Heart right ventricle (tissue), 16 donors: ENCODE data around the gene ANAPC5. TPM values are rescaled to one million over a fixed set of nuclear protein-coding genes. Genes with fewer than 3 reads are reported as not detected.

ENCODE experiments used
- ATAC-seq, 8 donors: fragments of 200-7000 bp; cut with Tn5 transposase; one replicate each; pipeline ENCODE4 v1.9.1; 2020; ENCODE audit warnings: mild to moderate bottlenecking in 8 of 8, moderate library complexity in 8 of 8, moderate number of reproducible peaks in 1 of 8
- DNase-seq, 2 donors: peaks; one replicate each; pipeline ENCODE4 v3.0.0-alpha.2; 2020
- H3K27ac ChIP-seq, 10 donors: fragments of 200-600 bp; sonication (generic) in 2 of 10; one replicate each; pipeline versions ENCODE4 v1.5.0 to v1.8.0; 2020 to 2022; ENCODE audit warnings: mild to moderate bottlenecking in 3 of 10
- H3K27me3 ChIP-seq, 7 donors: fragments of 200-600 bp; one replicate each; pipeline ENCODE4 v1.8.0; 2021 to 2022; ENCODE audit warnings: mild to moderate bottlenecking in 2 of 7
- H3K36me3 ChIP-seq, 9 donors: fragments of 200-600 bp; sonication (generic) in 1 of 9; one replicate each; pipeline versions ENCODE4 v1.5.0 to v1.8.0; 2020 to 2022; ENCODE audit warnings: mild to moderate bottlenecking in 2 of 9
- H3K4me1 ChIP-seq, 9 donors: fragments of 200-600 bp; sonication (generic) in 1 of 9; one replicate each; pipeline versions ENCODE4 v1.5.0 to v1.8.0; 2020 to 2022; ENCODE audit warnings: mild to moderate bottlenecking in 4 of 9
- H3K4me3 ChIP-seq, 10 donors: fragments of 200-600 bp; sonication (generic) in 2 of 10; one replicate each; pipeline versions ENCODE4 v1.5.0 to v1.8.0; 2020 to 2022; ENCODE audit warnings: mild to moderate bottlenecking in 7 of 10, moderate library complexity in 2 of 10
- H3K9me3 ChIP-seq, 11 donors: fragments of 200-600 bp in 10 of 11; sonication (generic) in 2 of 11; one replicate each; pipeline versions ENCODE4 v1.5.0 to v1.8.0; 2013 to 2022; ENCODE audit warnings: mild to moderate bottlenecking in 2 of 11, control low read depth in 1 of 11, moderate library complexity in 1 of 11
- WGBS, 2 donors: extraction: QIAGEN DNeasy Blood & Tissue Kit; methylation state at CpG; one replicate each; pipeline ENCODE4 v1.1.7; 2013; ENCODE audit warnings: inconsistent platforms in 1 of 2; 5-methylcytosine and 5-hydroxymethylcytosine counted together
- intact Hi-C, 10 donors: fragments of 100-400 bp; cut with DNase I; formaldehyde crosslinking; loops; one replicate each; pipeline versions ENCODE4 v1.11.1 to v1.14.2; 2022
- polyA plus RNA-seq, 2 donors: library from polyadenylated mRNA; stranded (reverse); fragments of 200-250 nt; gene quantifications; one replicate each; pipeline ENCODE4 v1.2.3, GENCODE V29; 2013
- total RNA-seq, 10 donors: library from RNA; stranded (reverse); fragmentation: NEBNext Ultra II Directional in 3 of 10; extraction: Animal tissue kit (Norgen Biotek cat#: 25700) in 3 of 10; gene quantifications; one replicate each; pipeline versions ENCODE4 v1.2.1 to v1.2.4, GENCODE V29; 2021 to 2023
- TF ChIP-seq, protein P1 (sequence below), 9 donors: fragments of 200-600 bp; sonication (generic) in 2 of 9; IDR thresholded peaks; one replicate each; pipeline versions ENCODE4 v1.5.0 to v1.8.0; 2021 to 2022; ENCODE audit warnings: antibody characterized with exemption in 9 of 9, mild to moderate bottlenecking in 5 of 9, moderate library complexity in 1 of 9
- donor health status: Arrhythmogenic right ventricular cardiomyopathy.
- donor health status: ischemic (EF 13 %, LVEDD 7.1; RV severe dilation, severe dysfunction).
- donor health status: healthy with polysubstance abuse.
- donor health status: DM: no; HTN: yes; CAD: no.
- donor health status: DM: no; HTN: no; CAD: no.
- donor health status: ischemic (EF 25% LVEDD 6.9; RV normal size, moderate dysfunction).
- donor health status: ischemic (EF 25% LVEDD 5.7; RV mildly dilated, moderate dysfunction).
- donor health status: healthy.
- donor health status: DM: yes; HTN: yes; CAD: no.
- donor health status: Ischemic cardiomyopathy.
- donor health status: ischemic (EF 35%, LVEDD 5.7; RV mildly dilated, moderate dysfunction).
- donor health status: nonischemic (EF 11% LVEDD 7.7; RV severe dilation, severe dysfunction).
- donor health status: DM: yes; HTN: yes; CAD: no.
- donor health status: PGD.
- donor health status: ischemic (EF 29% LVEDD 5.4; RV normal size, mild dysfunction).
- donor health status: nonischemic (EF 23%, LVEDD 6.1; RV moderate dilation, normal function).

Gene ANAPC5
- total and polyA plus RNA-seq, 12 donors, result 50.2 to 82.4 (median 57.0) TPM

DNA sequence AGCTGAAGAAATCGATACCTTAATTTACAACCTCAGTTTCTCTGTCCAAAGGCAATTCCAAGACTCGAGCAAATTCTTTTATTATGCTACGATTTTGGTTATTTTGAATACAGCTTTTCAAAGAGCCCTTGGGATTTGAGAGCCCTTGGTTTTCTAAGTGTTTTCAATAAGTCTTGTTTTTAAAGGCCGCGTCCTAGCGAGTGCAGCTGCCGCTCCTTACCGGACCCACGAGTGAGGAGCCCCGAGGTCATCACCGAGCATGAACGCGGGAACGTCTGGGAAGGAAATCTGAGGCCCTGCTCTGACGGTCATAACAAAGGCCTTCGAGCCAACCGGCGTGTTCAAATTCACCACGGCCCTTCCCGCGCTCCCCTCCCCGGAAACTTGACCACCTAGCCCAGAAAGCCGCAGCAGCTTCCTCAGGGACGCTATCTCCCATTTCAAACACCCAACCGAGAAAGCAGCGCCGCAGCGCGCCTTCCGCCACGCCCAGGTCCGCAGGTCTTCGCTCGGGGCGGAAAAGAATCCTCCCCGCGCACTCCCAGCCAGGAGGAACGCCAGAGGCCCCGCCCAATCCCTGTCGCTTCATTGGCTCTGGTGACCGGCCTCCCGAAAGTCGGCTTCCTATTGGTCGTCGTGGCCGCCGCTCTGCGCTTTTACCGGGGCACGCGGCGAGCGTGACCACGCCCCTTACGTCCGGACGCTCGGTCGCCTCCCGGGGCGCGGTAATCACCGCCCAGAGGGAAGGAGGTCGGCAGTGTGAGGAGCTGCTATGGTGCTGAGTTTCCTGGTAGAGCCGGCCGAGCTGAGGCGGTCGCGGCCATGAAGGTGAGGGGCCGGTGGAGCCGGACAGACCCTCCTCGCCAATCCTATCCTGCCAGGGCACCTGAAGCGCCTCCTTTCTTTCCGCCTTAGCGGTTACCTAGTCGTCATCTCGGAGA lies 47.5 kb upstream of the ANAPC5 start, which contains the start of gene RNF34:
Gene RNF34, plus strand, starts transcription at position 728 of the 941 bp plus-strand sequence. Its CDS starts 95 bp downstream, at position 823.
- TF ChIP-seq, protein P1, sequence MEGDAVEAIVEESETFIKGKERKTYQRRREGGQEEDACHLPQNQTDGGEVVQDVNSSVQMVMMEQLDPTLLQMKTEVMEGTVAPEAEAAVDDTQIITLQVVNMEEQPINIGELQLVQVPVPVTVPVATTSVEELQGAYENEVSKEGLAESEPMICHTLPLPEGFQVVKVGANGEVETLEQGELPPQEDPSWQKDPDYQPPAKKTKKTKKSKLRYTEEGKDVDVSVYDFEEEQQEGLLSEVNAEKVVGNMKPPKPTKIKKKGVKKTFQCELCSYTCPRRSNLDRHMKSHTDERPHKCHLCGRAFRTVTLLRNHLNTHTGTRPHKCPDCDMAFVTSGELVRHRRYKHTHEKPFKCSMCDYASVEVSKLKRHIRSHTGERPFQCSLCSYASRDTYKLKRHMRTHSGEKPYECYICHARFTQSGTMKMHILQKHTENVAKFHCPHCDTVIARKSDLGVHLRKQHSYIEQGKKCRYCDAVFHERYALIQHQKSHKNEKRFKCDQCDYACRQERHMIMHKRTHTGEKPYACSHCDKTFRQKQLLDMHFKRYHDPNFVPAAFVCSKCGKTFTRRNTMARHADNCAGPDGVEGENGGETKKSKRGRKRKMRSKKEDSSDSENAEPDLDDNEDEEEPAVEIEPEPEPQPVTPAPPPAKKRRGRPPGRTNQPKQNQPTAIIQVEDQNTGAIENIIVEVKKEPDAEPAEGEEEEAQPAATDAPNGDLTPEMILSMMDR (IDR thresholded peaks at IDR 0.05), result peak in 2 of 9 donors; percentile 25 to 41
- no peaks in the 10 kb centered on the region for H3K27me3 ChIP-seq
- H3K9me3 ChIP-seq, result no peaks in the 10 kb centered on the region
- H3K4me1 ChIP-seq, result peaks cover 5 to 37% (median 25%) of the 10 kb centered on the region in 9 donors
- ATAC-seq (peak; percentile 99 to 100 (median 100)), DNase-seq (peak; percentile 99)
- intact Hi-C loops, result loop anchor here in 6 of 10 donors (2.0 to 5.0 kb wide), 2 partner anchors 47 kb away; partner anchors contain the start of gene ANAPC5 (in 6 of the 6)
- peaks cover 0 to 14% (median 0%) of the 10 kb centered on the region in 9 donors for H3K36me3 ChIP-seq
- peak within 1 kb of the TSS; percentile 81 to 99 (median 94) for H3K4me3 ChIP-seq
- H3K27ac ChIP-seq, result peak within 1 kb of the TSS; percentile 68 to 96 (median 92)
- 0% methylated on average over 73 to 77 of the region's 77 CpGs for WGBS, 2 donors

DNA sequence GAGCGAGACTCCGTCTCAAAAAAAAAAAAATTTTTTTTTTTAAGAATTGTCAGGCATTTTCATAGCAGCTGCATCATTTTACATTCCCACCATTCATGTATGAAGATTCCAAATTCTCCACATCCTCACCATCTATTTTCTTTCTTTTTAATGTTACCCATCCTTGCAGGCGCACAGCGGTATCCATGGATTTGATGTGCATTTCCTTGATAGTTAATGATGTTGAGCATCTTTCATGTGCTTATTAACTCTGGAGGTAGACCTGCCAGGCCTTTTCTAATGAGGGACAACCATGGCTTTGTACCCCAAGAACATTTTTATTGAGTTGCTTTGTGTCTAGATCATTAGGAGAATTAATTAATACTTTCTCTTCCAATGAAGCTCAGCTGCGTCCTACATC lies 46.1 kb upstream of the ANAPC5 start:
- intact Hi-C loops, result loop anchor here in 2 of 10 donors (2.0 to 5.0 kb wide), 2 partner anchors 46 kb away; partner anchors contain the start of gene ANAPC5 (in 2 of the 2)
- no peak overlapping the region for H3K4me3 ChIP-seq
- DNase-seq (no peak), ATAC-seq (no peak)
- no peak overlapping the region for H3K27ac ChIP-seq
- peaks cover 0 to under 1% (median 0%) of the 10 kb centered on the region in 9 donors for H3K36me3 ChIP-seq
- TF ChIP-seq, protein P1 (IDR thresholded peaks at IDR 0.05), result no peak
- no peaks in the 10 kb centered on the region for H3K9me3 ChIP-seq
- H3K27me3 ChIP-seq, result no peaks in the 10 kb centered on the region
- WGBS, 2 donors, result 99% methylated on average over 5 of the region's 5 CpGs
- H3K4me1 ChIP-seq, result peaks cover 5 to 35% (median 25%) of the 10 kb centered on the region in 9 donors

DNA sequence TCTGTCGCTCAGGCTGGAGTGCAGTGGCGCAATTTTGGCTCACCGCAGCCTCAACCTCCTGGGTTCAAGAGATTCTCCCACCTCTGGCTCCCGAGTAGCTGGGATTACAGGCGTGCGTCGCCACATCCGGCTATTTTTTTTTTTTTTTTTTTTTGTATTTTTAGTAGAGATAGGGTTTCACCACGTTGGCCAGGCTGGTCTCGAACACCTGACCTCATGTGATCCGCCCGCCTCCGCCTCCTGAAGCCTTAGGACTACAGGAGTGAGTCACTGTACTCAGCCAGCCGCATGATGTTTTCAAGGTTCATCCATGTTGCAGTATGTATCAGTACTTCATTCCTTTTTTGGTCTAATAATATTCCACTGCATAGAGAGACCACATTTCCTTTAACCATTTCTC lies 45.3 kb upstream of the ANAPC5 start:
- intact Hi-C loops, result loop anchor here in 1 of 10 donors (5.0 kb wide), 1 partner anchor 45 kb away; the partner anchor contains the start of gene ANAPC5
- 94 to 95% methylated on average over 14 of the region's 14 CpGs for whole genome bisulfite sequencing, 2 donors

DNA sequence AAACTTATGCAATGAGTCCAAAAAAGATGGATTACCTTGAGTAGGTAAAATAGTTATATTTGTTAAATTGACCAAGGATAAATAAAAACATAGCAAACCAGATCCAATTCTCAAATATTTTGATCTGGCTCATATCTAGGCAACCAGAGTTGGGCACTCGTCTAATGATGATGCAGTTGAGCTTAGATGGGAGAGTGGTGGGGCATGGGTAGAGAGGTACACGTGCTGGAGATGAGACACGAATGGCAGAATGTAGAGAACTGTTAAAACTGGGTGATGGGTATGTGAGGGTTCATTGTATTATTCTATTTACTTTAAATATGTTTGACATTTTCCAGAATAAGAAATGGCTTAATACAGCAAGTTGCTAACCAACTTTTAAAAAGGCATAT lies 40.1 kb upstream of the ANAPC5 start:
- Histone ChIP-seq H3K4me3 (peak overlapping the region in 1 of 10 donors; percentile 11), H3K36me3 (no peaks in the 10 kb centered on the region), H3K27me3 (no peaks in the 10 kb centered on the region), H3K9me3 (no peaks in the 10 kb centered on the region), H3K4me1 (peaks cover 0 to 10% (median 0%) of the 10 kb centered on the region in 9 donors), H3K27ac (peak overlapping the region in 1 of 10 donors; percentile 52)
- no peak for DNase-seq
- TF ChIP-seq, protein P1 (IDR thresholded peaks at IDR 0.05), result no peak
- WGBS, 2 donors, result 84 to 91% methylated on average over 3 of the region's 3 CpGs
- intact Hi-C loops, result no loop called here
- no peak for ATAC-seq

More for the DNA sequence above, 45.3 kb upstream of the ANAPC5 start:
- Histone ChIP-seq H3K27me3 (no peaks in the 10 kb centered on the region), H3K4me1 (peaks cover 5 to 32% (median 25%) of the 10 kb centered on the region in 9 donors), H3K4me3 (no peak overlapping the region), H3K36me3 (no peaks in the 10 kb centered on the region), H3K9me3 (no peaks in the 10 kb centered on the region), H3K27ac (no peak overlapping the region)
- DNase-seq, result no peak
- TF ChIP-seq, protein P1 (IDR thresholded peaks at IDR 0.05), result no peak
- ATAC-seq, result no peak
